SK-N-DZ (cell line): Measurements from ENCODE around the gene PRR15L.
"Not testable (repeated sequence)": the region's sequence is repeated elsewhere in the genome, so short reads cannot be mapped to it uniquely, and the experiment has no call there.

ENCODE experiments used
- DNase-seq: peaks from one replicate; pipeline ENCODE4 v3.0.0-alpha.2; 2015; ENCODE audit warnings: low spot score

The PRR15L gene

GRCh38 chr17:47935961-47936360 lies 21.7 kb downstream of the PRR15L start:
- DNase-seq = no peak

GRCh38 chr17:47935468-47935867 lies 22.2 kb downstream of the PRR15L start:
- DNase-seq = not testable (repeated sequence)

GRCh38 chr17:47934856-47935255 lies 22.8 kb downstream of the PRR15L start:
- no peak for DNase-seq

GRCh38 chr17:47931848-47932247 lies 25.8 kb downstream of the PRR15L start:
- DNase-seq = no peak

GRCh38 chr17:47929218-47930000 lies 28.3 kb downstream of the PRR15L start:
- no peak for DNase-seq

GRCh38 chr17:47928415-47928814 lies 29.3 kb downstream of the PRR15L start:
- DNase-seq = no peak

GRCh38 chr17:47927821-47928400 lies 29.8 kb downstream of the PRR15L start:
- no peak for DNase-seq

GRCh38 chr17:47925678-47925988 lies 32.0 kb downstream of the PRR15L start:
- DNase-seq = no peak

GRCh38 chr17:47924785-47925677 lies 32.7 kb downstream of the PRR15L start:
- no peak for DNase-seq

GRCh38 chr17:47919889-47920288 lies 37.8 kb downstream of the PRR15L start:
- DNase-seq = not testable (repeated sequence)

GRCh38 chr17:47918991-47919390 lies 38.7 kb downstream of the PRR15L start:
- no peak for DNase-seq

GRCh38 chr17:47918006-47918405 lies 39.7 kb downstream of the PRR15L start:
- no peak for DNase-seq

GRCh38 chr17:47917581-47917980 lies 40.1 kb downstream of the PRR15L start:
- no peak for DNase-seq

GRCh38 chr17:47916489-47917208 lies 41.0 kb downstream of the PRR15L start:
- no peak for DNase-seq

- no peak for DNase-seq
Observed at GRCh38 chr17:47915776-47916398, 41.8 kb downstream of the PRR15L start.

GRCh38 chr17:47914306-47914948 lies 43.3 kb downstream of the PRR15L start:
- no peak for DNase-seq

GRCh38 chr17:47913050-47913449 lies 44.6 kb downstream of the PRR15L start:
- no peak for DNase-seq

- DNase-seq = no peak
Observed at GRCh38 chr17:47907932-47908562, 49.6 kb downstream of the PRR15L start.

GRCh38 chr17:47906443-47906842 lies 51.2 kb downstream of the PRR15L start:
- DNase-seq = no peak

- DNase-seq = no peak
Observed at GRCh38 chr17:47905221-47905733, 52.4 kb downstream of the PRR15L start.
